Muscle of leg (tissue), 11 donors: ENCODE results near the gene CAND2. TPM values are rescaled to one million over a fixed set of nuclear protein-coding genes. Genes with fewer than 3 reads are reported as not detected.

Experiments
- DNase-seq: peaks from one replicate; pipeline ENCODE4 v3.0.0; 2013
- H3K27ac ChIP-seq: one replicate; pipeline ENCODE4 v1.5.1; 2013; ENCODE audit warnings: mild to moderate bottlenecking, low read length, control low read depth
- H3K27me3 ChIP-seq: one replicate; pipeline ENCODE4 v1.6.1; 2013; ENCODE audit warnings: low read length; ENCODE audit not compliant: control insufficient read depth, insufficient read depth
- H3K36me3 ChIP-seq: one replicate; pipeline ENCODE4 v1.6.1; 2013; ENCODE audit warnings: low read length; ENCODE audit not compliant: control insufficient read depth, insufficient read depth
- H3K4me1 ChIP-seq: one replicate; pipeline ENCODE4 v1.6.1; 2013; ENCODE audit warnings: low read length; ENCODE audit not compliant: control insufficient read depth, insufficient read depth
- H3K4me3 ChIP-seq: one replicate; pipeline ENCODE4 v1.5.1; 2013; ENCODE audit warnings: low read length, control low read depth
- H3K9me3 ChIP-seq: replicated peaks from 2 replicates; pipeline ENCODE4 v1.6.1; 2013; ENCODE audit warnings: low read depth, low read length; ENCODE audit not compliant: control insufficient read depth
- WGBS: methylation state at CpG from one replicate; pipeline ENCODE4 v1.1.5; 2013; ENCODE audit warnings: missing lambda C conversion rate; ENCODE audit not compliant: insufficient coverage; 5-methylcytosine and 5-hydroxymethylcytosine counted together
- polyA plus RNA-seq, 8 donors: library from polyadenylated mRNA; unstranded; fragments of 120-200 nt; gene quantifications; one replicate each; pipeline versions ENCODE4 v1.2.1 to v1.2.3, GENCODE V29; 2013; ENCODE audit warnings: inconsistent platforms in 1 of 8, low replicate concordance in 1 of 8; ENCODE audit not compliant: insufficient read length in 8 of 8, insufficient read depth in 1 of 8
- total RNA-seq: library from RNA; stranded (reverse); fragments of 120-200 nt; gene quantifications from one replicate; pipeline ENCODE4 v1.2.4, GENCODE V29; 2013

The CAND2 gene
- total and polyA plus RNA-seq, 9 donors = 27.2 to 46.4 (median 35.2) TPM

DNA sequence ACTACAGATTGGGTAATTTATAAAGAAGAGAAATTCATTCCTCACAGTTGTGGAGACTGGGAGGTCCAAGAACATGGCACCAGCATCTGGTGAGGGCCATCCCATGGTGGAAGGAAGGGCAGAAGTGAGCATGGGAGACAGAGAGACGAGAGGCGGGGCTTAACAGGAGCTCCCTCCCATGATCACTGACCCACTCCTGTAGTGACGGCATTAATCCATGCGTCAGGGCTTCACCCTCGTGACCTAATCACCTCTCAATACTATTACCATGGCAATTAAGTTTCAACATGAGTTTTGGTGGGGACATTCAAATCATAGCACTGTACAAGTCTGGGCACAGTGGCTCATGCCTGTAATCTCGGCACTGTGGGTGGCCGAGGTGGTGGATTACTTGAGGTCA, 27.8 kb downstream of the CAND2 start:
- WGBS = 95% methylated on average over 4 of the region's 7 CpGs
- Histone ChIP-seq H3K4me3 (no peak overlapping the region), H3K36me3 (peaks cover 63% of the 10 kb centered on the region), H3K27me3 (no peaks in the 10 kb centered on the region), H3K4me1 (no peaks in the 10 kb centered on the region), H3K9me3 (no peaks in the 10 kb centered on the region), H3K27ac (no peak overlapping the region)
- no peak for DNase-seq

DNA sequence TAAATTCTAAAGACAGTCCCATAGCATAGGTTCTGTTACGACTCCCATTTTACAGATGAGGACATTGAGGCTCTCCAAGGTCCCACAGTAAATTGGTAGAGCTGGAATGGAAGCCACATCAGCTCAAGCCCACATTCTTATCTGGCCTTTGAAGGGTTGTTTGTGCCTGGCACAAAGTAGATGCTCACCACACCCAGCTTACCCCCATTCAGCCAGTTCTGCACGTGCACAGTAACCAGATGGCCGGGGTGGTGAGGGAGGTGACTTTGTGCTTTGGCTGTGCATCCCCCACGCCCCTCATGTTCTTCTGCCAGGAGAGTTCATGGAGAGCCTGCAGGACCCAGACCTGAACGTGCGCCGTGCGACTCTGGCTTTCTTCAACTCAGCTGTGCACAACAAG, 28.7 kb downstream of the CAND2 start:
- Histone ChIP-seq H3K4me3 (no peak overlapping the region), H3K36me3 (peaks cover 63% of the 10 kb centered on the region), H3K27me3 (no peaks in the 10 kb centered on the region), H3K9me3 (no peaks in the 10 kb centered on the region), H3K27ac (no peak overlapping the region), H3K4me1 (no peaks in the 10 kb centered on the region)
- DNase-seq = no peak
- 77% methylated on average over 5 of the region's 8 CpGs for WGBS

DNA sequence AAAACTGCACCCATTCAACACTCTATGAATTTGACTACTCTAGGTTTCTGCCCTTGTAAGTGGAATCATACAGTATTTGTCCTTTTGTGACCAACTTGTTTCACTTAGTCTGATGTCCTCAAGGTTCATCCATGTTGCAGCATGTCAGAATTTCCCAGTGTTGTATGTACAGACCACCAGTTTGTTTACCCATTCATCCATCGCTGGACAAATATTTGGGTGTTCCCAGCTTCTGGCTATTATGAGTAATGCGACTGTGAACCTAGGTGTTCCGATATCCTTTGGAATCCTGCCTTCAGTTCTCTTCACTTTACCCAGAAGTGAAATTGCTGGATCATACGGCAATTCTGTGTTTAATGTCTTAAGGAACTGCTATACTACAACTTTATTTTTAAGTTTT, 32.3 kb downstream of the CAND2 start:
- DNase-seq = no peak
- no peaks in the 10 kb centered on the region for H3K4me1 ChIP-seq
- no peak overlapping the region for H3K4me3 ChIP-seq
- no peaks in the 10 kb centered on the region for H3K27me3 ChIP-seq
- peaks cover 85% of the 10 kb centered on the region for H3K36me3 ChIP-seq
- 100% methylated on average over 1 of the region's 4 CpGs for WGBS
- no peaks in the 10 kb centered on the region for H3K9me3 ChIP-seq
- H3K27ac ChIP-seq = no peak overlapping the region

DNA sequence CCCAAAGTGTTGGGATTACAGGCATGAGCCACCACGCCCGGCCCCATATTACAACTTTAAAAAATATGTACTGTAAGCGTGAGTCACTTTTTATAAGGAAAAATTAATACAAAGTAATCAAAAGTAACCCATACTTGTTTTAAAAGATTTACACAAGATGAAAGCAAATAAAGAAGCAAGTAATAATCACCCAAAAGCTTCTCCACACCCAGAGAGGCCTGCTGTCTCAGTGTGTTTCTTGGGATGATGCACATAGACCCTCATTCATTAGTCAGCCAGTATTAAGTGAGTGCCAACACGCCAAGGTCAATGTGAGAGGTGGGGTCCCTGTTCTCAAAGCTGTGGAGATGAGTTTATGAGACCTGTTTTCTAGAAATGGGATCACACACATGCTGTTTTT, 32.9 kb downstream of the CAND2 start:
- Histone ChIP-seq H3K27me3 (no peaks in the 10 kb centered on the region), H3K27ac (no peak overlapping the region), H3K9me3 (no peaks in the 10 kb centered on the region), H3K4me3 (no peak overlapping the region), H3K36me3 (peaks cover 88% of the 10 kb centered on the region), H3K4me1 (no peaks in the 10 kb centered on the region)
- DNase-seq = no peak
- WGBS = no CpG with 5 or more reads among the region's 4 CpGs

DNA sequence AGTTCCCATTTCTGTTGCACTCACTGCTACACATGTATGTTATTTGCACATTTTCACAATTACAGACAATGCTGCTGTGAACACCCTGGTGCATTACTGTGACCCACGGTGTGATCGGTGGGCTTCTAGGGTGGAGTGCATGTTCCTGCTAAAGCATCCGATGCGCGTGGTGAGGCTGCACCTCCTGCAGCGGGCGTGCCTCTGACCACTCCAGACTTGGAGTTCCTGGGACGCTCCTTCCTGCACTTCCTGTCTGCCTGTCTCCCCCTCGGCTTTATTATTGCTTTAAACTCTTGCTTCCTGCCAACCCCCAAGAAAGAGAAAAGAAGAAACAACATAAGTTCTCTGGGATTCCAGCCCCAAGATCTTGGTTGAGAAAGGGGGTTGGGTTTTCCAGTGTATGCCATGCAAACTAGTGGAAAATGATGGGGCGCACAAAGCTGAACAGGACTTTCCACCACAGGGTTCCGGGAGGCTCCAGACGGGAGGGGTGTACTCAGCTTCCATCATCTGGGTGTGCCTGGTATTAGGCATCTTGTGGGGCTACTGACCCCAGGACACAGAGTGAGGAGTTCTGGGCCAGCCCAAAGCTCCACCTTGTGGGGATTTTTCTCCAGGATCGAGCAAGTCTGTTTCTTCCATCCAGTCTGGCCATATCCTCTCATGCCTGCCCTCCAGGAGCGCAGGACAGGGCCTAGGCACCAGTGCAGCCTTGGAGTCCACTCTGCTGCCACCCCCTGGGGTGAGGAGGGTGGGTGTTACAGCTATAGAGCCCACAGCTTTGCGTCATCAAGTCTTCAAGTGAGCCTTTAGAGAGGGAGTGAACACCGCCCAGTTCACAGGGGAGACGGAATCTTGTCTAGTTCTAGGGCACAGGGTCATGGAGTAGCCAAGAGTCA, 33.7 kb downstream of the CAND2 start:
- H3K27ac ChIP-seq = no peak overlapping the region
- DNase-seq = no peak
- H3K36me3 ChIP-seq = peaks cover 91% of the 10 kb centered on the region
- 84% methylated on average over 15 of the region's 17 CpGs for WGBS
- no peak overlapping the region for H3K4me3 ChIP-seq
- H3K27me3 ChIP-seq = no peaks in the 10 kb centered on the region
- no peaks in the 10 kb centered on the region for H3K9me3 ChIP-seq
- peaks cover under 1% of the 10 kb centered on the region for H3K4me1 ChIP-seq

DNA sequence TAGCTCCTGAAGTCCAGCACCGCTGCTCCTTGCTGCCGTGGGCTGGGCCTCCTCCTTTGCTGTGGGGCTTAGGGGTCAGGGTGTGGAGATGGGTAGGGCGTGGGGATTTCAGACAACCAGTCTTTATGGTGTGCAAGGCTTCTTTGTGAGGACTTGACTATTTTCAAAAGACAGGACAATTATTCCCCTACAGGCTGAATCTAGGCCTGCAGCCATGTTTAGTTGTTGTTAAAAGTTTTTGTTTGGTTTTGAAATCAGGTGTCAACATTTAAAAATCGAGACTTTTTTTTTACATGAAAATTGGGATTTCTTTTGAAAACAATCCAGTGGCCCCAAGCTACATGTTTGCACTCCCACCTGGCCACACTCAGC, 34.3 kb downstream of the CAND2 start:
- DNase-seq = no peak
- H3K27me3 ChIP-seq = no peaks in the 10 kb centered on the region
- 92% methylated on average over 2 of the region's 4 CpGs for WGBS
- peaks cover 91% of the 10 kb centered on the region for H3K36me3 ChIP-seq
- no peak overlapping the region for H3K27ac ChIP-seq
- peaks cover 3% of the 10 kb centered on the region for H3K4me1 ChIP-seq
- H3K9me3 ChIP-seq = no peaks in the 10 kb centered on the region
- H3K4me3 ChIP-seq = no peak overlapping the region

DNA sequence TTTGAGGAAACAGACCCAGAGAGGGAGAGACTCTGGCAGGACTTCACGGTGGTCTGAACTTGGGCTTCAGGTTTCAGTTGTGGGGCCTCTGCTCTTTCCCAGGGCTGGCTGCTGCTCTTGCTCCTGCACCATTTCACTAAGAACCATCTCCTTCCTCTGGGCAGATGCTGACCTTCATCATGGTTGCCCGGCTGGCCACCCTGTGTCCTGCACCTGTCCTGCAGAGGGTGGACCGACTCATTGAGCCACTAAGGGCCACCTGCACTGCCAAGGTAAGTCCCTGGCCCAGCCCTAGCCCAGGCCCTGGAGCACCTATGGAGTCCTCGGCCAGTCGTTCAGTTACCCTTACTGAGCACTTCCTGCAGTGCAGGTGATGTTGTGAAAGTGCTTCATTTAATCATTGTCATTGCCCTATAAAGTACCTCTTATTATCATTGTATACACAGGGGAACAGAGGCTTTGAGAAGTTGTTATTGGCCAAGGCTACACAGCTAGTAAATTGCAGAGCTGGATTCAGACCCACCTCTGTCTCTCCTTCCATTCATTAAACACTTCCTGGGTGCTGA, 34.9 kb downstream of the CAND2 start:
- peaks cover 3% of the 10 kb centered on the region for H3K4me1 ChIP-seq
- whole genome bisulfite sequencing = 81% methylated on average over 3 of the region's 5 CpGs
- no peak overlapping the region for H3K27ac ChIP-seq
- H3K9me3 ChIP-seq = no peaks in the 10 kb centered on the region
- no peak overlapping the region for H3K4me3 ChIP-seq
- no peak for DNase-seq
- no peaks in the 10 kb centered on the region for H3K27me3 ChIP-seq
- peaks cover 91% of the 10 kb centered on the region for H3K36me3 ChIP-seq

DNA sequence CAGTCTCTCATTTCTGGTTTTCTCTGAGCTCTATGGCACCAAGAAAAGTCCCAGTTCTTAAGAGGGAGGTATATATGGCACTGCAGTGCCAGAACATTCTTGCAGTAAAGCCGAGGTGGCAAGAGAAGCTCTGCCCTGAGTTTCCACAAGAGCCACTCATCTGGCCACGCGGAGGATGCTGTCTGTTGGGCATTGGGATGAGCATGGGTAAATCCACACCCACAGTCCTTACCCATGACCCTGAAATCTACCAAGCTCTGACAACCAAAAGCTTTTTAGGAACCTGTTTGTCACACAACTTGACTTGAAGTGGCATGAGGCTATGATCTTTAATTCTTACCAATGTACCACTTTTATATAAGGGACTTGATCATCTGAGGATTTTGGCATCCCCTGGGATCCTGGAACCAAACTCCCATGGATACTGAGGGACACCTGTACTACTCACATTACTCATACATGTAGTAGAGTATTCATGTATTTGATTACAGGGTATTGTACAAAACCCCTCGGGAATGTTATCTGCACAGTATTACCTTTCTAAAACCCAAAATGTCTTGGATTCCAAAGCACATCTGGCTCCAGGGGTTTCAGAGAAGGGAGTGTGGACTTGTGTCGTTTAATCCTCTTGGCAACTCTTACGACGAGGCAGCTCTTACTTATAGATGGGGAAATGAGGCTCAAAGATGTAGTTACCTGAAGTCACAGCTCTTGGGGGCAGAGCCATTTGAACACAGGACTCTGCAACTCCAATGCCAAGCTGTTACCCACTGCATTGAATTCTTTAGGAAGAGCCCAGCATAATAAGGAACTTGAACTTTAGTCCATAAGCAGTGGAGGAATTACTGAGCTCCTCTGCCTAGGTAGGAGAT, 36.1 kb downstream of the CAND2 start:
- no peak overlapping the region for H3K27ac ChIP-seq
- WGBS = 72% methylated on average over 6 of the region's 7 CpGs
- H3K9me3 ChIP-seq = no peaks in the 10 kb centered on the region
- no peak for DNase-seq
- peaks cover 3% of the 10 kb centered on the region for H3K4me1 ChIP-seq
- no peak overlapping the region for H3K4me3 ChIP-seq
- peaks cover 90% of the 10 kb centered on the region for H3K36me3 ChIP-seq
- H3K27me3 ChIP-seq = no peaks in the 10 kb centered on the region

DNA sequence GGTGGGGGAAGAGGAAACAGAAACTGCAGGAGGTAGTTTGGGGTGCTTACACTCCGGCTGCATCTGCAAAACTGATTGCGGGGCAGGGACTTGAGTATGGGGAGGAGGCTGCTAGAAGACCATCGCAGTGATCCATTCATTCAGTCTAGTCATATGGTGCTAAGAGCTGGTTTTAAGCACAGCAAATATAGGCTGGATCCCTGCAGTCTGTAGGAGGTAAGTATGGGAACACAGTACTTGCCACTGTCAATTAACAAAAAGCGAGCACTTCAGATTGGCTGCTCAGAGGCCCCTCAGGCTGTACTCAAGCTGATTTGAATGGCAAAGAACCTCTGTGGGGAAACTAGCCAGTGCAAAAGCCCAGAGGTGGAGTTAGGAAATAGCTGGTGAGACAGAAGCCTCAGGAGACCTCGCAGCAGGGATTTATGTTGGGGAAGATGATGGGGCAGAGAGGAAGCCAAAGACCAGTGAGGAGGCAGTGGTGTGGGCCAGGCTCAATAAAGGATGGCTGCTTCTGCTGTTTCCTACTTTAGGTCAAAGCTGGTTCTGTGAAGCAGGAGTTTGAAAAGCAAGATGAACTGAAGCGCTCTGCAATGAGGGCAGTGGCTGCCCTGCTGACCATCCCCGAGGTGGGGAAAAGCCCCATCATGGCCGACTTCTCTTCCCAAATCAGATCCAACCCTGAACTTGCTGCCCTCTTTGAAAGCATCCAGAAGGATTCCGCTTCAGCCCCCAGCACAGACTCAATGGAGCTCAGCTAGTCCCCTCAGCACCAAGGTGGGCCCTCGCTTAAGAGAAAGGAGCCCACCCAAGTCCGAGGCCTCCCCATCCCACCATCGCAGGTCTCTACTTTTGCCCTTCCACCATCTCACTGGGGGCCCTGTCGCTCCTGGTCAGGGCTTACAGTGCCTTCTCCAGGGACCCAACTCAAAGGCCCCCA, 37.0 kb downstream of the CAND2 start:
- Histone ChIP-seq H3K27me3 (no peaks in the 10 kb centered on the region), H3K4me3 (no peak overlapping the region), H3K9me3 (no peaks in the 10 kb centered on the region), H3K4me1 (peaks cover 5% of the 10 kb centered on the region), H3K36me3 (peaks cover 92% of the 10 kb centered on the region), H3K27ac (no peak overlapping the region)
- no peak for DNase-seq
- WGBS = 82% methylated on average over 11 of the region's 13 CpGs
